HepG2 (cell line): ENCODE data around the gene ENTPD6. TPM values are rescaled to one million over a fixed set of nuclear protein-coding genes. Genes with fewer than 3 reads are reported as not detected.

ENCODE experiments used
- BORCS8-MEF2B ChIP-seq: sonication (generic); formaldehyde crosslinking; IDR thresholded peaks from 2 replicates; pipeline ENCODE4 v1.8.0; 2022; ENCODE audit warnings: mild to moderate bottlenecking, missing genetic modification reagents
- GPN1 ChIP-seq: sonication (generic); formaldehyde crosslinking; IDR thresholded peaks from 2 replicates; pipeline ENCODE4 v1.5.1; 2020; ENCODE audit warnings: missing genetic modification reagents, borderline replicate concordance
- MXI1 ChIP-seq: IDR thresholded peaks from 3 replicates; pipeline ENCODE4 v1.6.1; 2012; ENCODE audit warnings: low read depth, low read length, inconsistent platforms, borderline replicate concordance
- ONECUT2 ChIP-seq: sonication (generic); formaldehyde crosslinking; IDR thresholded peaks from 2 replicates; pipeline ENCODE4 v1.4.0; 2020; ENCODE audit warnings: missing genetic modification reagents
- PAF1 ChIP-seq: IDR thresholded peaks from 2 replicates; pipeline ENCODE4 v1.6.1; 2016; ENCODE audit warnings: missing genetic modification reagents, missing compliant biosample characterization
- POLR2A ChIP-seq, 2 experiments: IDR thresholded peaks; 2 replicates each; pipeline ENCODE4 v1.6.1; 2011; ENCODE audit warnings: low read depth in 2 of 2, low read length in 2 of 2, mild to moderate bottlenecking in 1 of 2, moderate library complexity in 1 of 2; ENCODE audit not compliant: insufficient read depth in 1 of 2
- RARG ChIP-seq: sonication (generic); formaldehyde crosslinking; IDR thresholded peaks from 2 replicates; pipeline ENCODE4 v1.4.0; 2020; ENCODE audit warnings: low read depth, mild to moderate bottlenecking, missing genetic modification reagents
- SAP130 ChIP-seq: IDR thresholded peaks from 2 replicates; pipeline ENCODE4 v1.6.1; 2016; ENCODE audit warnings: low read depth
- SOX5 ChIP-seq: IDR thresholded peaks from 2 replicates; pipeline ENCODE4 v1.6.1; 2016; ENCODE audit warnings: borderline replicate concordance
- TCF7L2 ChIP-seq: IDR thresholded peaks from 2 replicates; pipeline ENCODE4 v1.6.1; 2011; ENCODE audit warnings: mild to moderate bottlenecking, low read depth, low read length, moderate library complexity
- ZKSCAN5 ChIP-seq: sonication (generic); formaldehyde crosslinking; IDR thresholded peaks from 2 replicates; pipeline ENCODE4 v1.5.1; 2020; ENCODE audit warnings: mild to moderate bottlenecking, missing genetic modification reagents
- ZMAT3 ChIP-seq: sonication (generic); formaldehyde crosslinking; conservative IDR thresholded peaks from 2 replicates; pipeline ENCODE4 v1.7.0; 2021; ENCODE audit warnings: missing genetic modification reagents
- ZNF143 ChIP-seq: sonication (generic); formaldehyde crosslinking; IDR thresholded peaks from 2 replicates; pipeline ENCODE4 v1.4.0; 2020; ENCODE audit warnings: missing genetic modification reagents
- ZNF354B ChIP-seq: sonication (generic); formaldehyde crosslinking; IDR thresholded peaks from 2 replicates; pipeline ENCODE4 v1.8.0; 2022; ENCODE audit warnings: mild to moderate bottlenecking, missing genetic modification reagents
- ZNF772 ChIP-seq: sonication (generic); formaldehyde crosslinking; IDR thresholded peaks from 2 replicates; pipeline ENCODE4 v1.5.0; 2020; ENCODE audit warnings: mild to moderate bottlenecking, missing genetic modification reagents
- ZNF850 ChIP-seq: sonication (generic); formaldehyde crosslinking; conservative IDR thresholded peaks from 2 replicates; pipeline ENCODE4 v1.9.0; 2021; ENCODE audit warnings: mild to moderate bottlenecking, missing genetic modification reagents
- polyA plus RNA-seq, 8 experiments: library from polyadenylated mRNA; depleted of rRNA in 3 of 8; stranded (reverse) in 7 of 8; unstranded in 1 of 8; fragments of >200 nt; fragmentation: Illumina TruSeq in 4 of 8; extraction: Trizol in 4 of 8; gene quantifications; 2 replicates each; pipeline versions ENCODE4 v1.2.1 to v1.2.3, GENCODE V29; 2011 to 2016; ENCODE audit warnings: low read depth in 4 of 8, missing spikeins in 1 of 8, mixed read lengths in 1 of 8; ENCODE audit not compliant: insufficient read depth in 1 of 8
- total RNA-seq, 5 experiments: library from RNA; depleted of rRNA; stranded (reverse); fragments of >200 nt; fragmentation: Illumina TruSeq; extraction: Trizol; gene quantifications; 2 replicates each; pipeline ENCODE4 v1.2.3, GENCODE V29; 2016; ENCODE audit warnings: low read depth in 1 of 5
- TF ChIP-seq, protein P1 (sequence below): sonication (generic); formaldehyde crosslinking; IDR thresholded peaks from 2 replicates; pipeline ENCODE4 v1.4.0; 2020; ENCODE audit warnings: missing genetic modification reagents
- TF ChIP-seq, protein P2 (sequence below): sonication (generic); formaldehyde crosslinking; IDR thresholded peaks from 2 replicates; pipeline ENCODE4 v1.4.0; 2020; ENCODE audit warnings: missing genetic modification reagents

ENTPD6 gene
- total and polyA plus RNA-seq, 2 of the 13 experiments (the other 11 are each of a cell fraction or from before 2014, with no cell fraction given), result 164 to 172 TPM

- TF ChIP-seq, protein P1, sequence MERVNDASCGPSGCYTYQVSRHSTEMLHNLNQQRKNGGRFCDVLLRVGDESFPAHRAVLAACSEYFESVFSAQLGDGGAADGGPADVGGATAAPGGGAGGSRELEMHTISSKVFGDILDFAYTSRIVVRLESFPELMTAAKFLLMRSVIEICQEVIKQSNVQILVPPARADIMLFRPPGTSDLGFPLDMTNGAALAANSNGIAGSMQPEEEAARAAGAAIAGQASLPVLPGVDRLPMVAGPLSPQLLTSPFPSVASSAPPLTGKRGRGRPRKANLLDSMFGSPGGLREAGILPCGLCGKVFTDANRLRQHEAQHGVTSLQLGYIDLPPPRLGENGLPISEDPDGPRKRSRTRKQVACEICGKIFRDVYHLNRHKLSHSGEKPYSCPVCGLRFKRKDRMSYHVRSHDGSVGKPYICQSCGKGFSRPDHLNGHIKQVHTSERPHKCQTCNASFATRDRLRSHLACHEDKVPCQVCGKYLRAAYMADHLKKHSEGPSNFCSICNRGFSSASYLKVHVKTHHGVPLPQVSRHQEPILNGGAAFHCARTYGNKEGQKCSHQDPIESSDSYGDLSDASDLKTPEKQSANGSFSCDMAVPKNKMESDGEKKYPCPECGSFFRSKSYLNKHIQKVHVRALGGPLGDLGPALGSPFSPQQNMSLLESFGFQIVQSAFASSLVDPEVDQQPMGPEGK (CRISPR knock-in tag), result peak; percentile 24; the same call in 1 of the 2 replicates
- TF ChIP-seq ZNF772 (CRISPR knock-in tag), result no peak
- TF ChIP-seq BORCS8-MEF2B (CRISPR knock-in tag), result no peak
- TF ChIP-seq ZNF354B (CRISPR knock-in tag), result 0 out of 2 replicates have a peak, but pooled peaks have one; percentile 6
- TF ChIP-seq ZNF850 (CRISPR knock-in tag), result no peak
- no peak for TF ChIP-seq ZMAT3 (CRISPR knock-in tag)
- TF ChIP-seq ZKSCAN5 (CRISPR knock-in tag), result no peak
- no peak for TF ChIP-seq SAP130 (CRISPR knock-in tag)
- TF ChIP-seq MXI1, result no peak
- no peak for TF ChIP-seq POLR2A (IDR thresholded peaks at IDR 0.05; ENCODE audit: insufficient read depth in 1 of 2, low read depth in 2 of 2, low read length in 2 of 2)
- no peak for TF ChIP-seq PAF1 (CRISPR knock-in tag)
- TF ChIP-seq RARG (CRISPR knock-in tag), result no peak
- TF ChIP-seq TCF7L2, result no peak
- 0 out of 2 replicates have a peak, but pooled peaks have one; percentile 53 for TF ChIP-seq GPN1 (CRISPR knock-in tag)
- 0 out of 2 replicates have a peak, but pooled peaks have one; percentile 6 for TF ChIP-seq SOX5 (CRISPR knock-in tag)
- 0 out of 2 replicates have a peak, but pooled peaks have one; percentile 32 for TF ChIP-seq ONECUT2
- no peak for TF ChIP-seq ZNF143
- TF ChIP-seq, protein P2, sequence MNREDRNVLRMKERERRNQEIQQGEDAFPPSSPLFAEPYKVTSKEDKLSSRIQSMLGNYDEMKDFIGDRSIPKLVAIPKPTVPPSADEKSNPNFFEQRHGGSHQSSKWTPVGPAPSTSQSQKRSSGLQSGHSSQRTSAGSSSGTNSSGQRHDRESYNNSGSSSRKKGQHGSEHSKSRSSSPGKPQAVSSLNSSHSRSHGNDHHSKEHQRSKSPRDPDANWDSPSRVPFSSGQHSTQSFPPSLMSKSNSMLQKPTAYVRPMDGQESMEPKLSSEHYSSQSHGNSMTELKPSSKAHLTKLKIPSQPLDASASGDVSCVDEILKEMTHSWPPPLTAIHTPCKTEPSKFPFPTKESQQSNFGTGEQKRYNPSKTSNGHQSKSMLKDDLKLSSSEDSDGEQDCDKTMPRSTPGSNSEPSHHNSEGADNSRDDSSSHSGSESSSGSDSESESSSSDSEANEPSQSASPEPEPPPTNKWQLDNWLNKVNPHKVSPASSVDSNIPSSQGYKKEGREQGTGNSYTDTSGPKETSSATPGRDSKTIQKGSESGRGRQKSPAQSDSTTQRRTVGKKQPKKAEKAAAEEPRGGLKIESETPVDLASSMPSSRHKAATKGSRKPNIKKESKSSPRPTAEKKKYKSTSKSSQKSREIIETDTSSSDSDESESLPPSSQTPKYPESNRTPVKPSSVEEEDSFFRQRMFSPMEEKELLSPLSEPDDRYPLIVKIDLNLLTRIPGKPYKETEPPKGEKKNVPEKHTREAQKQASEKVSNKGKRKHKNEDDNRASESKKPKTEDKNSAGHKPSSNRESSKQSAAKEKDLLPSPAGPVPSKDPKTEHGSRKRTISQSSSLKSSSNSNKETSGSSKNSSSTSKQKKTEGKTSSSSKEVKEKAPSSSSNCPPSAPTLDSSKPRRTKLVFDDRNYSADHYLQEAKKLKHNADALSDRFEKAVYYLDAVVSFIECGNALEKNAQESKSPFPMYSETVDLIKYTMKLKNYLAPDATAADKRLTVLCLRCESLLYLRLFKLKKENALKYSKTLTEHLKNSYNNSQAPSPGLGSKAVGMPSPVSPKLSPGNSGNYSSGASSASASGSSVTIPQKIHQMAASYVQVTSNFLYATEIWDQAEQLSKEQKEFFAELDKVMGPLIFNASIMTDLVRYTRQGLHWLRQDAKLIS (CRISPR knock-in tag), result no peak
These were observed 53.3 kb downstream of the ENTPD6 start (continued) for GRCh38 chr20:25248786-25249172.
